Upper lobe of left lung (tissue), 4 donors: Measurements from ENCODE around the gene TRMT2B.

Source experiments
- CTCF ChIP-seq, 6 experiments: fragments of 450-650 bp in 4 of 6; fragments of 200-600 bp in 2 of 6; sonication (generic) in 2 of 6; IDR thresholded peaks; one replicate each; pipeline ENCODE4 v1.5.1; 2016 to 2019; ENCODE audit warnings: antibody characterized with exemption in 6 of 6
- EP300 ChIP-seq, 4 donors: sonication (generic); formaldehyde crosslinking; IDR thresholded peaks; one replicate each; pipeline ENCODE4 v1.5.1; 2017; ENCODE audit warnings: antibody characterized with exemption in 4 of 4, control low read depth in 2 of 4
- POLR2A ChIP-seq, 4 donors: fragments of 450-650 bp; IDR thresholded peaks; one replicate each; pipeline ENCODE4 v1.5.1; 2016 to 2017; ENCODE audit warnings: antibody characterized with exemption in 4 of 4, mild to moderate bottlenecking in 2 of 4
- POLR2AphosphoS5 ChIP-seq, 2 donors: sonication (generic); formaldehyde crosslinking; IDR thresholded peaks; one replicate each; pipeline ENCODE4 v1.5.1; 2017; ENCODE audit warnings: antibody characterized with exemption in 2 of 2

- TF ChIP-seq POLR2A (IDR thresholded peaks at IDR 0.05) (peak in 1 of 4 donors; percentile 52), CTCF (IDR thresholded peaks at IDR 0.05) (no peak), EP300 (IDR thresholded peaks at IDR 0.05) (no peak), POLR2AphosphoS5 (IDR thresholded peaks at IDR 0.05) (peak in 1 of 2 donors; percentile 36)
Measured at GRCh38 chrX:101051549-101052302, at the start of gene TRMT2B.
